ENCODE results near the gene RASGRP1. TPM values are rescaled to one million over a fixed set of nuclear protein-coding genes. Genes with fewer than 3 reads are reported as not detected.
A peak's percentile ranks its signal among the peaks of the same experiment; 100 is the strongest.

RASGRP1 gene
- total RNA-seq, 1 donor from 2014 or later, result 1.8 TPM

DNA sequence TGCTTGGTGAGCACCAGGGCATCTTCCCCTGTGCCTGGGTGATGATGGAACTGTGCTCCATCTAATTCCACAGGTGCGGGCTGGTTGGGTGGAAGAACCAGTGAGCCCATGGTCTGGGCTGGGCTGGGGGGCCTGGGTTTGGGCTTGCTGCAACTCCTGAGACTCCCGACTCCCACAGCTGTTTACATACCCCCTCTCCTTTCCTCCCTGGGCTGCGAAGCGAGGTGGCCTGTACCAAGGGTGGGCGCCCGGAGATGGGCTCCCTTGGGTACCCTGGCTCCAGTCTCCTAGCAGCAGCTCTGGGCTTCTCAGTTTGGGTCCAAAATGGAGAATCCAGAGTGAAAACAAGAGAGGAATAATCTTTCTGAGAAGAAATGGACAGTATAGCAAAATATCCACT, 105.1 kb downstream of the RASGRP1 start:
- no peak for DNase-seq (ENCODE audit: low spot score)

DNA sequence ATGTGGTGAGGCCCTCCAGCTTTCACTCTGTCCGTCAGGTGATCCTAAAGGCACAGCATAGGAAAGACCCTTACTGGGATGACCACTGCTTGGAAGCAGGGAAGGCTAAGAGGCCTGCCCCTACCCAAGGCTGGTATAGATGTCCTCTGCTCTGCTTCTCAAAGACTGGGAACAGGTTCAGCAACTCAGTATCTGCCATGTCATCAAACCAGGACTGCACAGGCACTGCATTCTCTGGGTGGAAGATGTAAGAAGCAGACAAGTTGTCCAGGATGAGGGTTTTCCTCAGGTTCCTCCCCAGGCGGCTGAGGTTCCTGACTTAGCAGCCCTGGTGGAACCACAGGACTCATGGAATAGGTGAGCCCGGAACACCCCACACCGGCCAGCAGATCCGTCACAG, 106.0 kb downstream of the RASGRP1 start:
- no peak for DNase-seq (ENCODE audit: low spot score)

DNA sequence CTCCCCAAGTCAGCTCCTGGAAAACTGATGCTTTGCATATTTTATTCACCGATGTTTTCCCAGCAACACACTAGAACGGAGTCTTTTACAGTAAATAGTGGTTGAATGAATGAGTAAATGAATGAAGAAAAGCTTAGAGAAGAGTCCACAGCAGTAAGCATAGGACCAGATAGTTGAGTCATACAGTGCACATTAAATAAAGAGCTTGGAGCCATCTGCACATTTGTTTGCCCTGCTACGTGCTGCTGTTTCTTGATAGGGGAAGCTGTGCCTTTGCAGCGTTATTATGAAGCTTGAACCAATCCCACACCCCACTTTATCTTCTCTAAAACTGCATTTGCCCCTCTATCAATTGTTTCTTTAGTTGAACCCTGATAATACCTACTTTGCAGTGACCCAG, 109.5 kb downstream of the RASGRP1 start:
- no peak for DNase-seq (ENCODE audit: low spot score)

DNA sequence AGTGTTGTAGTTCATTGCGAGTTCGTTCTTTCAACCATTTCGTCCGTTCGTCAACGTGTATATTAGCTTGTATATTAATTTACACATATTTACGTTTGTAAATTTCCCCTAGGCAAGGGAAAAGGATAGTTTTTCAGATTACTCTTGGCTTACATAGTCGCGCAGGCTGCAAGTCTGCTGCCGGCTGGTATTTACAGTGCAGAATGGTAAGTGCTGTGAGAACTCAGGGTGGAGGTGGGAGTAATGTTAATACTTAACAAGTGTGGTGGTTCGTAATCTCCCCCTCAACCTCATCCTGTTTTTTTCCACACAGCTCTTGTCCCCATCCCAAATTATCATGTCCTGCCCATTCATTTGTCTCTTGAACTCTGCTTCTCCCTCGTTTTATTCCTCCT, 109.9 kb downstream of the RASGRP1 start:
- no peak for DNase-seq (ENCODE audit: low spot score)

DNA sequence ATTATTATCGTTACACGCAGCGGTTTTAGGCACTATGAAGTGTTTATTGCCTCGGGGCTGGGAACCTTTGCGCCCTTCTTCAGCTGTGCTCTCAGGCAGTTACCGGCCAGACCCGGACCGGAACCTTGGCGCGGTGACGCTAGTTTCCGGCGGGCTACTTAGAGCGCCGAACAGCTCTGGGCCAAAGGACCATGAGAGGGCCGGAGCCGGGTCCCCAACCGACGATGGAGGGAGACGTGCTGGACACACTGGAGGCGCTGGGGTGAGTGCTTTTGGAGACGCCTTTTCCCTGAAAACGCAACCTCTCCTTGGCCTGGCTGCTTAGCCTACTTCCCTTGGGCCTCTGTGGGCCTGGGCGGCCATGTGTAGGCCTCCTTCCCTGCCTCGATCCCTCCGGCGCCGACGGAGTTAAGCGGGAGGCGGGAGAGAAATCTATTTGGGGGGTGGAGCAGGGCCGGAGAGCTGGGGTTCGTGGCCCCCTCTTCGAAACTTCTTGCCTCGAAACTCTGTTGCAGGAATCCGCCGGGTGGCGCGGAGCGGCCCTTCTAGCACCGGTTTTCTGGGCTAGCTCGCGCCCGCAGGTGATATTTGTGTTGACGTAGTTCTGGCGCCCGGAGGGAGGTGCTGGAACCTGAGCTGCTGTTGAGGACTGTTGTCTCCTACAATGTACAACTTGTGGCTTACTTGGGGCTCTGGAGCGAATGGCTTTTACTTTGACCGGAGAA, 110.5 kb downstream of the RASGRP1 start, which contains the start of gene FAM98B:
Gene FAM98B, plus strand, starts transcription at position 157 of the 725 bp plus-strand sequence. Its CDS starts 35 bp downstream, at position 192.
- peak; percentile 91 for DNase-seq (ENCODE audit: low spot score)

DNA sequence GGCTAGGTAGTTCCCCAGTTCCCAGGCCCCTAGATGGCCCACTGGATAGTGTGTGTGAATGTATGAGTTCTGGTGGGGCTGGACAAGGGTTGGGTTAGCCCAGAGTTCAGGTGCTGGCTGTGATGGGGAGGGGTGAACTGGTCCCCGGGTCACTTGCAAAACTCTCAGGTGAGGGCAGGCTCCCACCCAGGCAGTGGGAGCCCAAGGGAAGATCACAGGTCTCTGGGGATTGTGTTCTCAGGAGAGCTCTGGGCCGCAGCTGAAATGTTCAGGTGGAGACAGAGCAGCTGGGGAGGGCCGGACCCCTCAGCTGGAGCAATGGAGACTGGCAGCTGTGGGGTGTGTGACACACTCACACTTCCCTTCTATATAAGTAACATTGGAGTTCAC, 123.5 kb downstream of the RASGRP1 start:
- DNase-seq (ENCODE audit: low spot score), result no peak

DNA sequence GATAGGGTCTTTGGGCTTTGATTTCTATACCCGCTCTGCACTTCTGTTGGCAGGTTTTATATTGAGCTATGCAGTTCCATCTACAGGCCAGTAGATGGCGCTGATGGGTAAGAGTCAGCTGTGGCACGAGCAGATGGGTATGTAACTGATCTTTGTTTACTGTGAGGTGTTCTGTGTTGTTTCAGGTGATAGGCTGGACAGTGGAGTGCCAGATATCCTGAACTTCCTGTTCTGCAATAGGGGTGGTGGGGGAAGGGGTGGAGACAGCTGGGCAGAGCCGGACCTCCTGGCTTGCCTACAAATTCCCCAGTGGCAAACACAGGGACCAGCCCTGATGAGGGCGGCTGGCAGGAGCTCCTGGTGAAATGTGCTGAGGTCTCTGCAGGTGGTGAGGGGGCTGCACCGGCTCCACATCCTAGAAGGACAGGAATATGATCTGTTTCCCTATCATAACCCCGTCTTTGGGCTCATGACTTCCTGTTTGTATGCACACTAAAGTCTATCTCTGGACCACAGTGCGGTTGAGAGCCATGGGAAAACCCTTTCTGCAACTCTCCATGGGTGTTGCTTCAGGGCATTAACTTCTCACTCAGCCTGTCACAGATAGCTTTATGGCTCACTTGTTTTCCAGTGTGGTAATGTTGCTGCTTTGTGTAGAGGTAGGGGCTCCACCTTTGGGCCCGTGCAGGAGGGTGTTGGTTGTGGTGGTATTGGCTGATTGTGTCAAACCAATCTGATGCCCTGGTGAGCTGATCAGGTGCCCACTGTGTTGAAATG, 124.1 kb downstream of the RASGRP1 start:
- no peak for DNase-seq (ENCODE audit: low spot score)

Other genes with a start within 250 kb of the RASGRP1 start
- gene FAM98B, start 110.7 kb downstream of the RASGRP1 start, total RNA-seq, result 19.4 TPM